ENCODE measurements around the gene NR6A1.
A peak's percentile ranks its signal among the peaks of the same experiment; 100 is the strongest.
"Not testable (repeated sequence)": the region's sequence is repeated elsewhere in the genome, so short reads cannot be mapped to it uniquely, and the experiment has no call there.

NR6A1 gene

GRCh38 chr9:124759327-124759726, 11.8 kb downstream of the NR6A1 start:
- DNase-seq (ENCODE audit: low read depth), result no peak

DNA sequence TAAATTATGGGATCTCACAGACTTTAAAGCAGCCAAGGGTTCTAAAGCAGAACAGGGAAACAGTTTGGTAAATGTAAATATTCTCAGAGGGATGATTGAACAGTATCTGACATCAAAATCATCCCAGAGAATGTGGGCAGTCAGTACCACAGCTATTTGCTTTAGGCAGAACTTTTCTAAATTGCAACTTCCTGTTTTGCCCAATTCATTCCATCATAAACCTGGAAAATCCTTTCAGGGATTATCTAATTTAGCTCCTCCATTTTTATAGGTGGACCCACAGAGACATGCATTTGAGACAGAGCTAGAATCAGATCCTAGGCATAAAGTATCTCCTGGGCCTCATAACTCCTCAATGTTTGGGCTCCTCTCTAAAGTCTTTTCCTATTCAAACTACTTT, 12.4 kb downstream of the NR6A1 start:
- DNase-seq (ENCODE audit: low read depth), result no peak

- no peak for DNase-seq (ENCODE audit: low read depth)
These were observed 13.1 kb downstream of the NR6A1 start for GRCh38 chr9:124758061-124758460.

DNA sequence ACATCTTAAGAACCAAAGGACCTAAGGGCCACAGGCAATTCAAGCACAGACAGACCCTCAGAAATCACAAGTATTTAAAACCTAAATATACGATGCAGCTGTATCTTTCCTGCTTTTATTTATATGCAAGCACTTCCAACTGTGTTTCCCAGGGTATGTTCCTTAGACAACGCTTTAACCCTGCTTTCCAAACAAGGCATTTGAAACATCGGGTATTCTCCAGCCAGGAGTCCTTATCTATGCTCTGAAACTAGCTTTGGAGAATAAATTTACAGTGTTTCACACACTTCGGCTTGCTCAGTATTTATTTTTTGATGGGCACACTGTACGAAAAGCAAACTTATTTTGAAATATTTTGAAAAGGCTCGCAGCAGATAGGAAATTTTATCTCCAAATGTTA, 13.5 kb downstream of the NR6A1 start:
- no peak for DNase-seq (ENCODE audit: low read depth)

DNA sequence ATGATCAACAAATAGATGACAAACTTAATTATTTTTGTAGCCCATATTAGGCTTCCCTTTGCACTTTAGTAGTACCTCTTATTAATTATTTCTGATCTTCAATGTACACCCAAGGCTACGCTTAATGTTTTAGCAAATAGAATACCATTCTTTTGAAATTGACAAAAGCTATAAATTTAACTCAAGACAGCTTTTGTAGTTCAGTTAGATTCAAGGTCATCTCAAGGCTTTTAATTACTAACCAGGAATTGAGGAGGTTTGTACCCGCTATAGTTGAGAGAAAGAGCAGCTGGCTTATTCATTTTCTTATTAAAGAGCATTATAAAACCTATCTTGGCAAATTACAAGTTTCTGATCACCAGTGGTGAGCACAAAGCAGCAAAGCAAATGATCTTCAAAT, 15.1 kb downstream of the NR6A1 start:
- DNase-seq (ENCODE audit: low read depth), result no peak

DNA sequence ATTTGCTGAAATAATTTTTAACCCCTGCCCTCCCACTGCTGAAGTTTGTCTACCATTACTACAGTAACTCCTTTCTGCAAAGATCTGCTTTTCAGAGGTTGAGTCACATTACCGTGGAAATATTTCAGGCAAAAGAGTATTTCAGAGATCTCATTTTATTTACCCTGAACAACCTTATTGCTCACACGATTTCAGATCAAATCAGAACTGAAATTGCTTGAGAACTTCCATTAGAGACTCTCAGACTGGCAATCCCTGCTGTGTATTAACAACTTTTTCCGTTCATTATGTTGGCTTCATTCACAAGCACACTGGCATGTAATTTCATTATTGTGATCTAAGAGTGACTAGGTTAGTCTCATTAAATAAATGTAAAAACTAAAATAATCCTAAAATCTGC, 16.1 kb downstream of the NR6A1 start:
- DNase-seq (ENCODE audit: low read depth), result no peak

DNA sequence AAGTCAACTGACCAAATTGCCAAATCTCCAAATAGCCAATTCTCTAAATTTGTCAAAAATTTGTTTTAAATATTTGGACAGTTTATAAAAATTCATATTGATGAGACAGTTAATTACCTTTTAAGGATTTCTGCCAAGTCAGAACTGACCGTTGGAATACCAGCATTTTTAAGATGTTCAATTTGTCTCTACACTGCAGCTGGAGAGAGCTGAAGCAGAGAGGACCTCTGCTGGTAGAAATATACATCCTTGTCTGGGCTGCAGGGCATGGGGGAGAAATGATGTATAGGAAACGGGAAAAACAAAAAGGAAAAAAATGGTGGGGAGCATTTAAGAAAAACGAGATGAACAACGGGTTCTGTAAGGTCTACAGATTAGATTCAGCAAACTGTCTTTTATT, 16.8 kb downstream of the NR6A1 start:
- peak; percentile 27 for DNase-seq (ENCODE audit: low read depth)

DNA sequence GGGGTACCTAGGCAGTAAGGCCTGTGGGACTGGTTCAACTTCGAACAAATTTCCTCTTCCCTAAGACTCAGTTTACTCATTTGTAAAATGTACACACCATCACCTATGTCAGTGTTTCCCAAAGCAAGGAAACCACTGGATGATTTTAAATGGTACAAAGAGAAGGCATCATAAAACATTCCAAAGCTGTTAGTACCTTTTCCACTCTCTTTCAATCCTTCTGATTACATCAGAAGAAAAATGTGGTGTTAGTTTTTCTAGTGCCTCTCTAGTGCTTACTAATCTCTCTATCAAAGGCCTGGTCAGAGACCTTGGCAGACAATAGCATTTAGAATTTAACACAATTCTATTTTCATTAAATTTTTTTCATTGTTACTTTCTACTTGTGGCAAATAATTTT, 18.1 kb downstream of the NR6A1 start:
- DNase-seq (ENCODE audit: low read depth), result peak; percentile 68

- DNase-seq (ENCODE audit: low read depth), result no peak
These were observed 21.3 kb downstream of the NR6A1 start for GRCh38 chr9:124749781-124750180.

- no peak for DNase-seq (ENCODE audit: low read depth)
These were observed 21.8 kb downstream of the NR6A1 start for GRCh38 chr9:124749284-124749683.

DNA sequence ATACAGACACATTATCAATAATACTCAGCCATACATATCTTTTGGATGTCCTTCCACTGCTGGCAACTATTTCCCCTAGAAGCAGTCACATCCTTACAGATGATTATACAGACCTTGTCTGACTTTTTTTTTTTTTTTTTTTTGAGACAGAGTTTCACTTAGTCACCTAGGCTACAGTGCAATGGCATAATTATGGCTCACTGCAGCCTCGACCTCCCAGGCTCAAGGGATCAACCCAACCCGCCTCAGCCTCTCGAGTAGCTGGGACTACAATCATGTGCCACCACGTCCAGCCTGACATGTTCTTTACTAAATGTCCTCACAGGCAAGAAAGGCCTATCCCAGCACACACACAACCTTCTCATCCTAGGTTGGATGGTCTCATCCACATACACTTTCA, 24.0 kb downstream of the NR6A1 start:
- no peak for DNase-seq (ENCODE audit: low read depth)

GRCh38 chr9:124743686-124744348, 27.3 kb downstream of the NR6A1 start:
- peak; percentile 45 for DNase-seq (ENCODE audit: low read depth)

GRCh38 chr9:124742940-124743339, 28.2 kb downstream of the NR6A1 start:
- DNase-seq (ENCODE audit: low read depth), result no peak

DNA sequence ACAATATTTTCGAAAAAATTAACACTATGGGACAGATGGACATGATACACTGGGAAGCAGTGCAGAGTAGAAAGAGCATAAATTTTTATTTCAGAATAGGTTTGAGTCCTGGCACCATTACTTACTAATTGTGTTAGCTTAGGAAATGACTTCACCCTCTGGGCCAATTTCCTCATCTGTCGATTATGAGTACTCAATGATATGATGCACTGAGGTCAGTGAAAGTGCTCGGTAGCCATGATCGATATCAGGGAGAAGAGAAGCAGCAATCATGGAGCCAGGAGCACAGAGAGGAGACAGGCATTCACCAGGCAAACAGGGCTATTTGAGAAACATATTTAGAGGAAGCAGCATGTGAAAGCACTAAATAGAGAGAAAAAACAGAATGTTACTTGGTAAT, 29.4 kb downstream of the NR6A1 start:
- no peak for DNase-seq (ENCODE audit: low read depth)

DNA sequence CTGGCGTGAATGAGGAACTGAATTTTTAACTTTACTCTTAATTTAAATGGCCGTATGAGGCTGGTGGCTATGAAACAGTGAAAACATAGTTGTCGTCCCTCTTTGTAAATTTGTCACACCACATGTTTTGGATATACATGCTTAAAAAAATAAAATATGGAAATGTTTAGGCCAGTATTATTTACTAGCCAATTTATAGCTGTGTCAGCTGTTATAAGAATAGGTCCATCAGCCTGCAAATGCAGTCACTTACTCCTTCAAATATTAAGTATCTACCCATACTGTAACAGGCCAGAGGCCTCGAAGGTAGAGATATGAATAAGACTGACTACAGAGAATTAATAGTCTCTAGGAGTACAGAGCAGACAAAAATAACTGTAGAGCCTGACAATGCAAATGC, 30.0 kb downstream of the NR6A1 start:
- no peak for DNase-seq (ENCODE audit: low read depth)

DNA sequence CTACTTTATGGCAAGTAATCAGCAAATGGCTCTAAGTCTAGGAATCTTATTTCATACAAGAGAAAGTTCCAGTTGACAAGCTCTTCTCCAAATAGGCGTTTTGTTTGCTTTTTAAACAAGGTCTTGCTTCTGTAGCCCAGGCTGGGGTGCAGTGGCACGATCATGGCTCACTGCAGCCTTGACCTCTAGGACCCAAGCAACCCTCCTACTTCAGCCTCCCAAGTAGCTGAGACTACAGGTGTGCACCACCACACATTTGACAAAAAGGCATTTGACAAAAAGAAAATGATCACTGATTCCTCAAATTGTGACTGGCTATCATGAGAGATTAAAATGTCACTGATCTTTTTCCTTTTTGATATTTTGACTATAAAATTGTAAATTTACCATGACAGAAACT, 31.8 kb downstream of the NR6A1 start:
- no peak for DNase-seq (ENCODE audit: low read depth)

- DNase-seq (ENCODE audit: low read depth), result not testable (repeated sequence)
These were observed 33.0 kb downstream of the NR6A1 start for GRCh38 chr9:124738075-124738474.

DNA sequence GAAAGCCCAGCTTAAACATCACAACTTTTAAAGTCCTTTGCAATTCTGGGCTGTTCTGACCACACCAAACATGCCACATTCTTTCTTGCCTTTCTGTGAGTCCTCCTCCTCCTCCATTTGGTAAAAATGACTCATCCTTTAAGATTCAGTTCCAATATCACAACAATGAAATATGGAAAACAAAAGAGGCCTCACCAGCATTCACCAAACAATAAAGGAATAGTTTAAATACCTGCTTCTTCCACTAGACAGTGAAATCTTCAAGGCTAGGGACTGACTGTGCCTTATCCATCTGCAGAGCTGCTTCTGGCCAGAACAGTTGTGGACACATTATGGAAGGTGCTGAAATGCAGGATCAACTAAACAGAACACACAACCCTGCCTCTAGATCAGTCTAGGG, 36.0 kb downstream of the NR6A1 start:
- peak; percentile 63 for DNase-seq (ENCODE audit: low read depth)

DNA sequence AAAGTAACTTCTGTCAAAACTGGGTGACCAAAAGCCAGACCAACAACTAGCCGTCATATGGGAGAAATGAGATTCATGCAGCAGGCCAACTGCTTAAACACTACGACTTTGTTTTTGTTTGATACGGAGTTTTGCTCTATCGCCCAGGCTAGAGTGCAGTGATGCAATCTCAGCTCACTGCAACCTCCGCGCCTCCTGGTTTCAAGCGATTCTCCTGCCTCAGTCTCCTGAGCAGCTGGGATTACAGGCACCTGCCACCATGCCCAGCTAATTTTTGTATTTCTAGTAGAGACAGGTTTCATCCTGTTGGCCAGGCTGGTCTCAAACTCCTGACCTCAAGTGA, 36.4 kb downstream of the NR6A1 start:
- DNase-seq (ENCODE audit: low read depth), result not testable (repeated sequence)

DNA sequence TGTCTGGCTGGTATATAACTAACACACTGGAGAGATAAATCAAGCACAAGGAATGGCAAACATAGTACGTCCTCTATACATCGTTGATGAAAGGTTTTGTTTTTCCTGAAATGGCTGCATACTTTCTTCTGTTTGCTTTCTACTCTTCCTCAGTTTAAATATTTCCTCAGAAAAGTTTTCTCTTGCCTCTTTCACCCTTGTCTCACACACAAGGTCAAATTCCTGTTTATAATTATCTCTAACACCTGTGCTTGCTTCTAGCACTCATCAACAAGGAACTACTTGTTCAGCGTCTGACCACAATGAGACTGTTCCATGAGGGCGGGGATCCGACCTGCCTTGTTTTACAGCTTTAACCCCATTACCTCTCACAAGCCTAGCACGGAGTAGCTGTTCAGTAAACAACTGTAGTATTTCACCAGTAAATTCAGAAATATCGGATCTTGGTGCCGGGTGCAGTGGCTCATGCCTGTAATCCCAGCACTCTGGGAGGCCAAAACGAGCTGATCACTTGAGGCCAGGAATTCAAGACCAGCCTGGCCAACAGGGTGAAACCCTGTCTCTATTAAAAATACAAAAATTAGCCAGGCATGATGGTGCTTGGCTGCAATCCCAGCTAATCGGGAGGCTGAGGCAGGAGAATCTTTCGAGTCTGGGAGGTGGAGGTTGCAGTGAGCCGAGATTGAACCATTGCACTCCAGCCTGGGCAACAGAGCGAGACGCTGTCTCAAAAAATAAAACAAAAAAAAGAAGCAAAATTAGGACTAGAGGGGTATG, 37.0 kb downstream of the NR6A1 start:
- DNase-seq (ENCODE audit: low read depth), result no peak

GRCh38 chr9:124730772-124731171, 40.3 kb downstream of the NR6A1 start:
- no peak for DNase-seq (ENCODE audit: low read depth)

DNA sequence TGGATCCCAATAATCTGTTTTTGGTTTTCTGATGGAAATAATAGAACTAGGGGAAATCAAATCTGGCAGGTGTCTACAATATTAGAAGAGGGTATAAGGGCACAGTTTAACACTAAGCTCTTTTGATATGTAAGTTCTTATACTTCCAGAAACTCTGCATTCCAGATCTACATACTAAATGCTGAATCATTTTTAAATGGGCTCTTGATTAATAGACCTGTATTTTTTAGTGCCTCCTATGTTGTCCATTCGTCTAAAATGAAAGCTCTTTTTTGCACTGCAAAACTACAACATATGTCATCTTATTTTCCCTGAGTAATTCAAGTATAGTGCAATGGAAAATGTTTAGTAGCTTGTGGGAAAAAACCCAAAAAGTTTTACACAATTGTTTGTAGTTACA, 44.2 kb downstream of the NR6A1 start:
- no peak for DNase-seq (ENCODE audit: low read depth)

GRCh38 chr9:124725068-124725452, 46.1 kb downstream of the NR6A1 start:
- DNase-seq (ENCODE audit: low read depth), result no peak
